Left renal pelvis (tissue), 4 donors: ENCODE results near the gene TBC1D5. TPM values are rescaled to one million over a fixed set of nuclear protein-coding genes. Genes with fewer than 3 reads are reported as not detected.
"Not testable (repeated sequence)": the region's sequence is repeated elsewhere in the genome, so short reads cannot be mapped to it uniquely, and the experiment has no call there.

ENCODE experiments used
- DNase-seq, 4 donors: peaks; one replicate each; pipeline ENCODE4 v3.0.0-alpha.2; 2013; ENCODE audit warnings: low read depth in 4 of 4, low spot score in 3 of 4
- polyA plus RNA-seq, 4 donors: library from polyadenylated mRNA; unstranded; fragments of 120-200 nt; gene quantifications; one replicate each; pipeline ENCODE4 v1.2.1, GENCODE V29; 2013; ENCODE audit not compliant: insufficient read length in 4 of 4

Gene TBC1D5
- polyA plus RNA-seq, 4 donors: 43.0 to 58.2 (median 52.0) TPM

DNA sequence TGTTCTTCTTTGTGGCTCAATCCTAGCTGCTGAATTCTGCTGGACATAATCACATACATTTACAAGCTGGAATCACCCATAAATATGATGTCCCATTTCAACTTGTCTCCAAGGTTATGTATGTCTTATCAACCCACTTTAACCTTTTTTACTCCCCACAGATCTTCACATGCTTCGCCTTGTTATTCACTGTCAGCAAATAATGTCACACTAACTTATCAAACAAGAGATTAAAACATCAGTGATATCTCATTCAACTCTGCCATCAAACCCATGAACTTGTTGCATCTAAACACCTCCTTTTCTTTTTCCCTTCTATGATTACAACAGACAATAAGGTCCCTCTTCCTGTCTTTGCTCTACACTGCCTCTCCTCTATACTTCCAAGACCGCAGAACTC, 240.7 kb downstream of the TBC1D5 start:
- DNase-seq: no peak

DNA sequence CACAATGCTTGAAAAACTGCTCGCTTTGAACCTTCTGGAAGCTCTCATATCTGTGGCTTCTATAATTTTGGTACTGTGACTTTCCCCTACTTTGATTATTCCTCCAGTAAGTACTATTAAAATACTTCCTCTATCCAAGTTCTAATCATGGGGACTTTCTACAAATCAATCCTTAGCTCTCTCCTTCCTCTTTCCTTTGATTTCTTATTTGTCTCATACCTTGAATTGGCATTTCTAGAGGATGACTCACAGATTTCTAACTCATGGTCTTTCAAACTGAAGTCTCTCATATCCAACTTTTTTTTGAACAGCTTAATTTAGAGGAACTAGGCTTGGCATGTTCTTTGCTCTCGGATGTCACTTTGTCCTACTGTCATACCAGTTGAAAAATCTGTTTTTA, 241.8 kb downstream of the TBC1D5 start:
- DNase-seq: no peak

DNA sequence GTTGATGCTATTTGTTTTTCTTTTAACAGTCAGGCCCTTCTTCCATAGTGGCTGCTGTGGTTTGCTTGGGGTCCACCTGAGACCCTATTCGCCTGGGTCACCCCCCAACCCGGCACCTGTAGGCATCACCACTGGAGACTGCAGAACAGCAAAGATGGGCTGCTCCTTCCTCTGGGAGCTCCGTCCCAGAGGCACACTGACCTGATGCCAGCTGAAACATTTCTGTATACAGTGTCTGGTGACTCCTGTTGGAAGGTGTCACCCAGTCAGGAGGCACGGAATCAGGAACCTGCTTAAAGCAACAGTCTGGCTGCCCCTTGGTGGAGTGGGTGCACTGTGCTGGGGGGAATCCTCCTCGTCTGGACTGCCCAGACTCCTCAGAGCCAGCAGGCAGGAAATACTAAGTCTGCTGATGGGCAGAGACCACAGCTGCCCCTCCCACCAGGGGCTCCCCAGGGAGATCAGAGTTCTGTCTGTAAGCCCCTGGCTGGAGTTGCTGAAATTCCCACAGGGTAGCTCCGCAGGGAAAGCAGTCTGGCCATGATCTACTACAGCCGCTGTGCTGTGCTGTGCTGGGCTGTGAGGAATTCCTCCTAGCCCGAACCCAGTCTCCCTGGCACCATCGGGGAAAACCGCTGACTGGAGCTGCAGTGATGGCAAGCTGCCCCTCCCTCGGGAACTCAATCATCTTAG, 248.2 kb downstream of the TBC1D5 start:
- no peak for DNase-seq

DNA sequence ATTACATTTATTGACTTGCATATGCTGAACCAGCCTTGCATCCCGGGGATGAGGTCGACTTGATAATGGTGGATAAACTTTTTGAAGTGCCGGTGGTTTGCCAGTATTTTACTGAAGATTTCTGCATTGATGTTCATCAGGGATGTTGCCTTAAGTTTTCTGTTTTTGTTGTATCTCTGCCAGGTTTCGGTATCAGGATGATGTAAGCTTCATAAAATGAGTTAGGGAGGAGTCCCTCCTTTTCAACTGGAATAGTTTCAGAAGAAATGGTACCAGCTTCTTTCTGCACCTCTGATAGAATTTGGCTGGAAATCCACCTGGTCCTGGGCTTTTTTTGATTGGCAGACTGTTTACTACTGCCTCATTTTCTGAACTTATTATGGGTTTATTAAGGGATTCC, 250.8 kb downstream of the TBC1D5 start:
- no peak for DNase-seq

DNA sequence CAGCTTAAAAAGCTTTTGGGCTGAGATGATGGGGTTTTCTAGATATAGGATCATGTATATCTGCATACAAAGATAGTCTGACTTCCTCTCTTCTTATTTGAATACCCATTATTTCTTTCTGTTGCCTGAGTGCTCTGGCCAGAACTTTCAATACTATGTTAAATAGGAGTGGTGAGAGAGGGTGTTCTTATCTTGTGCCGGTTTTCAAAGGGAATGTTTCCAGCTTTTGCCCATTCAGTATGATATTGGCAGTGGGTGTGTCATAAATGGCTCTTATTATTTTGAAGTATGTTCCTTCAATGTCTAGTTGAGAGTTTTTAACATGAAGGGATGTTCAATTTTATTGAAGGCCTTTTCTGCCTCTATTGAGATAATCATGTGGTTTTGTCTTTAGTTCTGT, 251.2 kb downstream of the TBC1D5 start:
- DNase-seq: not testable (repeated sequence)

DNA sequence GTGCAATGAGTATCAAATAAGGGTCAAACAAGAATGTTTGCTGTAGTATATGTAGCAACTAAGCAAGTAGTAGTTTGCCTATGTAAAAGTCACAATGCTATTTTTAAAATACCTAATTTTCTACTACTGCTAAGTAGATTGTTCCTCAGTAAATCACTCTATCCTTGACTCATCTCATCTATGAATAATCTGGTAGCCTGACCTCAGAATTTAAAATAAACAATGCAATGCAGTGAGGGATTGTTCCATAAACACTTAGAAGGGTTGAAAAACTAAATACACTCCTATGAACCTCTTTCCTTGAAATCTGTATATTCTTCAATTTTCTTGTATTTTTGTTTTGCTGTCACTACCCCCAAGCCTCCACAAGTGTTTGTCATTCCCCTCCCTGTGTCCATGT, 253.3 kb downstream of the TBC1D5 start:
- DNase-seq: no peak

DNA sequence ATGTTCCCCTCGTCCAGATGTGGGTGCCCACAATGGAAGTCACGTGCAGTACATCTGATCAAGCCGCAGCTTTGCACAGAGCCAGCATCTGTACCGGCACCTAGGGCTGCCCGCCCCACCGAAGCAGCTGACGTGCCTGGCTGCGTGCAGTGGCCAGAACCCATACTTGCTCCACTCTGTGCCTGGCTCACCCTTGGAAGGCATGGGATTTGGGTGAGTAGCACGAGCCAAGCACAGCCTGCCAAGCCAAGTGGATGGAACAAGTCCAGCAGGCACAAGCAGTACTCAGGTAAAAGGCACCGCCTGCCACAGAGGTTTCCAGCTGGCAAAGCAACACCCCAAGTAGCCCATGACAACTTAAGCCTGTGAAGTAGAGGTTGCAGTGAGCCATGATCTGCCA, 261.3 kb downstream of the TBC1D5 start:
- DNase-seq: no peak

DNA sequence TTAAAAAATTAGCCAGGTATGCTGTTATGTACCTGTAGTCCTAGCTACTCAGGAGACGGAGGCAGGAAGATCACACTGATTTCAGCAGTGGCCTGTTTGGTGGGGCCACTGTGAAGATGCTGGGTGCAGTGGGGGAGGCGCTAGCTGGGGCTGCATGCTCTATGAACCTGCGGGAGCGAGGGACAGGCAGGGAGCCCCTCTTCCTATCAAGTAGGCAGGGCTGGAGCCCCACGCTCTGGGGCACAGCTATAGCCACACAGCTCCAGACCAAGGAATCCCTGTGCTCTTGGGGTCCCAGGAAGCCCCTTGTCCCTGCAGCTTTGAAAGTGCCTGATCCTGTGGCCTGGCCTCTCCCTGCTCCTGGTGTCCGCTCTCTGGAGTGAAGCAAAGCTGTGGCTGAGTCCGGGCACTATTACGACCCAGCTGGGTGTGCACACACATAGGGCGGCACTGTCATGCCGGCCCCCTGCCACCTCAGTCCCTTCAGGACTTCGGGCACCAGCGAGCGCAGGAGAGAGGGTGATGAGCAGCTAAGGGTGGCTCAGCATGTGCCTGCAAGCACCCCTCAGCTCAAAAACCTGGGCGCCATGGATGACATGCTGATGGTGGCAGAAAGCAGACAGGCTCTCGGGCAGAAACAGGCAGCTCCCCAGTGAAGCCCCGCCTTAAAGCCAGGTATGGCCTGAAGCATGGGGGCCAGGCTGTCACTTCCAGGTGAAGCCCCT, 262.6 kb downstream of the TBC1D5 start:
- no peak for DNase-seq

DNA sequence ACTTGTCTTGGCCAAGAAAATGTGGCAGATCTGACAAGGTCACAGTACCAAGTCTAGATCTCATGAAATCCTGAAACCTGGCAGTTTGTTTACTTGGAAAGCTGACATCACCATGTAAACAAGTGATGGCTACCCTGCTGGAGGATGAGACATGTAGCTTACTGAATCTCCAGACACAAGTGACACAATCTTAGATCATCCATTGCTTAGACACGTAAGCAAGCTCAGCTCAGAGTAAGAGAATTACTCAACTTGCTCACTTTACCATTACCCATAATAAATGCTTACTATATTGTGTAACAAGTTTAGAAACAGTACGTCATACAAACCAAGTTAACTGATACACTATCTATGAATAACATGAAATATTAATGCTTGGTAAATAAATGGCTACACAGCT, 263.8 kb downstream of the TBC1D5 start:
- no peak for DNase-seq

DNA sequence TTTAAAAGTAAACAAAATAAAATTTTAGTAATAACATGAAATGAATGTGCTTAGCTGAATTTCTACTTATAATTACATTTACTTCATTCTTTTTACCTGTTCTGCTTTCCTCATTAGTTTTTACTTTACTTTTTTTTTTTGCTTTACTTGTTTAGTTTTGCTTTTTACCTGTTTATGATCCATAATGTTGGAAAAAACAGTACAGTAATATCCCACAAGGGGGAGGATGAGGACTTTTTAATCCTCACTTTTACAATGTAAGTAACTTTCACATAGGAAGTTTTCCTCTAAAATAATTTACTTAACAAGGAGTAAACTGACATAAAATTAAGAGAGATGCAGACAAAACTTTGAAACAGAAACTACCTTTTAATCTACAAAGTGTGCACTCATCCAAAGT, 268.7 kb downstream of the TBC1D5 start:
- DNase-seq: no peak

DNA sequence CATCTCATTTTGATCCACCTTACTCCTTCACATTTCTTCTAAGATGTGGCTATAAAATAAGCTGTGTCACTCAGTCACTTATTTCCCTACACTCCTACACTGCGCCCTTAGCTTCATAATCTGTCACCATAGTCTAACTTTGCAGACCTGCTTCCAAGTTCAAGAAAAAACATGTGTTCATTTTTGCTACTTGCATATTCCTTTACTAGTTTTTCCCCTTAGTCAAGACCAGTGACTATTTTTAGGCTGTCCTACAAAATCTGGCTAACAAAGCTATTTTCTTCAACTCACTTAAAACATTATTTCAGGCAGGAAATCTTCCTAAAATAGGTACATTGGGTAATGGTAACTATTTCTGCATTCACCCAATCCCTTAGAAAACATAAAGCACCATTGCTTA, 272.5 kb downstream of the TBC1D5 start:
- DNase-seq: no peak

DNA sequence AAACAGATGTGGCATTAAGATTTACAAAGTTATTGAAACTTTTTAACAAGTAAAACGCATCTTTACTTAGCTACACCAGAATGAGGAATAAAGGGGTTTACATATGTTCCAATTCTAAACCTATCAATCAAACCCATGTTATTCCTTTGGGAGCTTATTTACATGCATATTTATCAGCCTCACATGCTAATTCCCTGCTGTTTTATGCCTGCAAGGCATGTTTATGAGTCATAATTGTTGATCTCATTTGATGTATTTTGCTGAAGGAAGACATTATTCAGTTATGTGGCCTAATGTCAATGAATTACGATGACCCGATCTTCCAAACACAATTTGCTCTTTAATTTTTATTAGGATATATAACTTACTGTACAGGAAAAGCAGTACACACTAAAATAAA, 272.9 kb downstream of the TBC1D5 start:
- DNase-seq: peak in 2 of 4 donors; percentile 8 to 10

DNA sequence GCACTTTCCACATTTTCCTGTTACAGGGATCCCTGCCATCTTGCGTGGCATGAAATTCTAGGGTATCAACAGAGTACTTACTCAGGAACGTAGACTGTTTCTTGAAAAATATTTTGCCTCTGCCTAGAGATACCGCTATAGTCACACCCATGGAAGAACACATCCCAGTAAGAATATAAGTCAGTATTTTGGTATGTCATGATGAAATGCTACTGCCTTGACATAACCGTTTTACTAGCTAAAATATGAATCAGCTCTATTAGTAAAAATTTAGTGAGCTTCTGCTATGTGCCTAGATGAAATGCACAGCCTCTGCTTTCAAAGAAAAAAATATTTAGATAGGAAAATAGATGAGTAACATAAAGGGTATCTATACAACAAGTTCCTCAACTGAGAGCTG, 276.4 kb downstream of the TBC1D5 start:
- no peak for DNase-seq

DNA sequence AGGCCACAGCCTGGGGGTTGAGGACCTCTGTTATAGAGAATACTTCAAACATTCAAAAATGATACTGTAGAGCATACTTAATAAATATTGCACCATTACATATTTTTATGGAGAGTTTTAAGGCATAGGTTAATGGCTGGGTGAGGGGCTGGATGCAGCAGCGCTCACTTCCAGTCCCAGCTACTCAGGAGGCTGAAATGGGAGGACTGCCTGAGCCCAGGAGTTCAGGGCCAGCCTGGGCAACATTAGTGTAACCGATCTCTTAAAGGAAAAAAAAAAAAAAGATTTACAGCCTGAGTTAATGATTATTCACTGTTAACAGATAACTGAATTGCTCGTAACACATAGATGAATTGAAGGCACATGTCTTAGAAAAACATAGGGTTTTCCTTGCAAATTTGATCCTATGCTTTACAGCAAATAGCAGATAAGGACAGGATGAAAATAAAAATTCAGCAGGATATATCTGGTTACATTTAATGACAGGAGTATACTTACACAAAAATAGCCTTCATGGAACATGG, 282.9 kb downstream of the TBC1D5 start:
- DNase-seq: no peak

DNA sequence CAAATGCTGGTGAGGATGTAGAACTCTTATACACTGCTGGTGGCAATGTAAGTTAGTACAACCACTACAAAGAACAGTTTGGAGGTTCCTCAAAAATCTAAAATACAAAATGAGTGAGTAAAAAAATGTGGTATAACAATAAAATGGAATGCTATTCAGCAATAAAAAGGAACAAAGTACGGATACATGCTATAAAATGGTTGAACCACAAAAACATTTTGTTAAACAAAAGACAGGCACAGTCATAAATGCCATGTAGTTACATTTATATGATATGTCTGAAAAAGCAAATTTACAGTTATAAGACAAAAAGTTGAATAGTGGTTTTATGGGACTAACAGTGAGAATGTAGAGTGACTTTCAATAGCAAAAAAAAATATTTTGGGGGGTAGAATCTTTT, 285.8 kb downstream of the TBC1D5 start:
- DNase-seq: no peak

DNA sequence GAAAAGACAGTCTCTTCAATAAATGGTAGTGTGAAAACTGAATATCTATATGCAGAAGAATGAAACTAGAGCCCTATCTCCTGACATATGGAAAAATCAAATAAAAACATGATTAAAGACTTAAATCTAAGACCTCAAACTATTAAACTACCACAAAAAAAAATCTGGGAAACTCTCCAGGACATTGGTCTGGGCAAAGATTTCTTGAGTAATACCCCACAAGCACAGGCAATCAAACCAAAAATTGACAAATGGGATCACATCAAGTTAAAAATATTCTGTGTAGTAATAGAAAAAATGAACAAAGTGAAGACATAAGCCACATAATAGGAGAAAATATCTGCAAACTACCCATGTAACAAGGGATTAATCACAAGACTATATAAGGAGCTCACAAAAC, 286.4 kb downstream of the TBC1D5 start:
- DNase-seq: no peak

DNA sequence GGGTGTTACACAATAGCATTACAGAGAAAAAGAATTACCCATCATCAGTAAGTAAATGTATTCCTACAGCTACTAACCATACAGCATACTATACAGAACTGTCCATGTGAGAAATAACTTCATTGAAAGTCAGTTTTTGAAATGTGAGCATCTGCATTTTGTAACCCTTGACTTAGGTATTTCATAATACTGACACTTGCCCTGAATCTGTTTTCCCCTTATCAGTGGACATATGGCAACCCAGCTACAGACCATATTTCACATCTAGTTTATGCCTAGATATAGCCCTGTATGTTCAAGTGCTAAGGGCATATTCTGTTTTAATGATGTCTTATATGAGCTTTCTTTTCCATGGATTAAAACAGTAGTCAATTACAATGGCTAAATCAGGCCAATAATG, 297.6 kb downstream of the TBC1D5 start:
- no peak for DNase-seq

DNA sequence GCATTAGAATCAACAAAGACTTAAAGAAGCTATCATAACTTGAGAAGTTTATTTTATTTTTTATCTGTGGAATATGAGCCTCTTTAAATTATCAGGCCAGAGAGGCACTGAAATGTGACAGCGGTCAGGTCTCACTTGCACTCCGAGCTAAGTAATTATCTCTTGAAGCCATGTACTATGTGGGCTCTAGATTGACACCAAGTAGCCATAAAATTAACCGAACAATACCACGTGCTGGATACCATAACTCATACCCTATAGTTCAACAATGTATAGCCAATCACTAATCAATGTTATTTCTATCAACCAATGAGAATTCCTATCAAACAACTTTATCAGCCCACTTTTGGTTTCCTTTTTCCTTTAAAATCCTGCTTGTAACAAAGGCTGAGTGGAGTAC, 299.3 kb downstream of the TBC1D5 start:
- no peak for DNase-seq

DNA sequence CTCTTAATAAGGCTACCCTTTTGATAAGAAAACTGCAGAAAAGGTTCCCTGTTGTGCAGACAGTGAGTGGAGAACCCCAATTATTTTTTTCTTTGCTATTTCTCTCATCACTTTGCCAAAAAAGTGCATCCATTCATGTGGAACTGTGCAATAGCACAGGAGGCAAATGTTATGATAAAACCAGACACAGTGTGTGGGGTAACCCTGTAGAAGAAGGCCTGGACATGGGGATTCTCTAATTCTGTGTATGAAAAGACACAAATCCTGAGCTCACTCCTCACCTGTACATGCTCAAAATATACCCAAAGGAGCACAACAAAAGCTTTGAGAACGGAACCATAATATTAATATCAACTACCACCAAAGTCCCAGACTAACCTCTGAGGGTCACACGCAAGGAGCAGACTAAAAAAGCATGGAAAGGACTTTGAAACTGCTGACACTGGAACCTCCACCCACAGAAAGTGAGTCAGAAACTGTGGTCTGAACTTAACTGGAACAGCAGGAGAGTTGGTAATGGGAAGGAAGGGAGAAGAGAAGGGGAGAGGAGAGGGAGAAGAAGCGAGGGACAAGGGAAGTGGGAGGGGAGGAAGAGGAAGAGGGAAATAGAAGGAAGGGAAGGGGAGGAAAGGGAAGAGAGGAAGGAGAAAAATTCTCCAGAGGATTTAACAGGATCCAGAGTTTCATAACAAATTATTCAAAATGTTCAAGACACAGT, 299.9 kb downstream of the TBC1D5 start:
- no peak for DNase-seq

DNA sequence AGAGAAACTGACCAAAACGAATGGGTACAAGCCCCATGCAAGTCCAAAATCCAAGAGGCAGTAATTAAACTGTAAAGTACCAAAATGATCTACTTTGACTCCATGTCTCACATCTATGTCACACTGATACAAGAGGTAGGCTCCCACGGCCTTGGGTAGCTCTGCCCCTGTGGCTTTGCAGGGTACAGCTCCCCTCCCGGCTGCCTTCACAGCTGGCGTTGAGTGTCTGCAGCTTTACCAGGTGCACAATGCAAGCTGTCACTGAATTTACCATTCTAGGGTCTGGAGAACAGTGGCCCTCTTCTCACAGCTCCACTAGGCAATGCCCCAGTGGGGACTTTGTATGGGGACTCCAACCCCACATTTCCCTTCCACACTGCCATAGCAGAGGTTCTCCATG, 308.6 kb downstream of the TBC1D5 start:
- DNase-seq: no peak

DNA sequence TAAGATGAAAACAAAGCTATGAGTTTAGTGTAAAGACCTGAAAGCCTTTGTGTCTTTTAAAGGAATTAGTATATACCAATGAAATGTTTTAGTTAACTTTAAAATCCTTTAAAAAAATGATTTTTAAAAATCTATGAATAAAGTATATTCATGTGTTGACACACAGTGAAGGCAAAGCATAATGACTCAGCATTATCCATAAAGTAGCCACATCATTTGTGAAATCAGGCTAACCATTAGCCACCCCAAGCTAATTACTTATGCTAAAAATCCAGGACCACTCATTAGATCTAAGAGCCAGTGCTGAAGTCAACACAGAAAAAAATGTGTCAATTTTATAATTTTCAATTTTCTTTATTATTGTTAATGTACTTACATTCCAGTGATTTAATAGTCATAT, 310.2 kb downstream of the TBC1D5 start:
- DNase-seq: no peak
